Right kidney (tissue), 1 donor: ENCODE results near the gene GYS1.
"Not testable (repeated sequence)": the region's sequence is repeated elsewhere in the genome, so short reads cannot be mapped to it uniquely, and the experiment has no call there.

Experiments
- DNase-seq: peaks from one replicate; pipeline ENCODE4 v3.0.0-alpha.2; 2016

GYS1 gene

GRCh38 chr19:48943081-48943480 lies 50.0 kb downstream of the GYS1 start:
- no peak for DNase-seq

- no peak for DNase-seq
These were observed 52.2 kb downstream of the GYS1 start for GRCh38 chr19:48940902-48941301.

GRCh38 chr19:48938256-48938655 lies 54.9 kb downstream of the GYS1 start:
- no peak for DNase-seq

- DNase-seq, result no peak
These were observed 57.2 kb downstream of the GYS1 start for GRCh38 chr19:48935864-48936263.

GRCh38 chr19:48934837-48935236 lies 58.3 kb downstream of the GYS1 start:
- DNase-seq, result no peak

DNA sequence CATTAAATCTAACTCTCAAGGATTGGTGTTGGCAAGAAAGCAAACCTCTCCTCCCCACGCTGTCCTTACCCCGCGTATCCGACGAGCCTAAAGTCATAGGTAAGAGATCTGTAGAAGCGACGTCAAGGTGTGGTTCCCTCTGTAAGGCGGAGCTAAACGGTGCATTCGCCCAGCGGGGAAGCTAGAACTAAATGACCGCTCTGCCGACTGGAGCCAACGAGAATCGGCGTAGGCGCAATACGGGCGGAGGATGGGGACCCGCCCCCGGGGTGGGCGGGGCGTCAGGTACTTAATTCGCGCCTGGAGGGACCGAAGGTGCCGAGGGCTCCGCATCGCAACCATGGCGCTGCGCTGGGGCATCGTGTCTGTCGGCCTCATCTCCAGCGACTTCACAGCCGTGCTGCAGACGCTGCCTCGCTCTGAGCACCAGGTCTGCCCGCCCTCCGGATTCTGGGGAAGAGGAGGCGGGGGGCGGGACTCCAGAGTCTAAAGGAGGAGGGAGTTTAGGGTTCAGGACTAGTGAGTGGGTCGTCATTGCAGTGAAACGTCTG lies 59.7 kb downstream of the GYS1 start, which contains the start of gene DHDH:
TSS of gene DHDH (plus strand) at position 318 of the 551 bp plus-strand sequence. CDS start at position 341, 23 bp downstream.
- peak; percentile 81 for DNase-seq

GRCh38 chr19:48928164-48929025 lies 64.7 kb downstream of the GYS1 start:
- no peak for DNase-seq

DNA sequence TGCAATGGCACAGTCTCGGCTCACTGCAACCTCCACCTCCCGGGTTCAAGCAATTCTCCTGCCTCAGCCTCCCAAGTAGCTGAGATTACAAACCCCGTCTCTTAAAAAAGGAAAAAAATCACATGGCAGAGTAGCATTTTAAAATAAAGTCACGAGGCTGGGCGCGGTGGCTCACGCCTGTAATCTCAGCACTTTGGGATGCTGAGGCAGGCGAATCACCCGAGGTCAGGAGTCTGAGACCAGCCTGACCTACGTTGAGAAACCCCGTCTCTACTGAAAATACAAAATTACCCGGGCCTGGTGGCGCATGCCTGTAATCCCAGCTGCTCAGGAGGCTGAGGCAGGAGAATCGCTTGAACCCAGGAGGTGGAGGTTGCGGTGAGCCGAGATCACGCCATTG lies 65.4 kb downstream of the GYS1 start:
- DNase-seq, result not testable (repeated sequence)

GRCh38 chr19:48926909-48927308 lies 66.2 kb downstream of the GYS1 start:
- DNase-seq, result no peak

DNA sequence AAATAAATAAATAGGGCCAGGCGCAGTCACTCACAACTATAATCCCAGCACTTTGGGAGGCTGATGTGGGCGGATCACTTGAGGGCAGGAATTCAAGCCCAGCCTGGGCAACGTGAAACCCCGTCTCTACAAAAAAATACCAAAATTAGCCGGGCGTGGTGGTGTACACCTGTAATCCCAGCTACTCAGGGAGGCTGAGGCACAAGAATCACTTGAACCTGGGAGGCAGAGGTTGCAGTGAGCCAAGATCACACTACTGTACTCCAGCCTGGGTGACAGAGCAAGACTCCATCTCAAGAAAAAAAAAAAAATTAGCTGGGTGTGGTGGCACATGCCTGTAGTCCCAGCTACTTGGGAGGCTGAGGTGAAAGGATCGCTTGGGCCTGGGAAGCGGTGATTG lies 67.2 kb downstream of the GYS1 start:
- not testable (repeated sequence) for DNase-seq

DNA sequence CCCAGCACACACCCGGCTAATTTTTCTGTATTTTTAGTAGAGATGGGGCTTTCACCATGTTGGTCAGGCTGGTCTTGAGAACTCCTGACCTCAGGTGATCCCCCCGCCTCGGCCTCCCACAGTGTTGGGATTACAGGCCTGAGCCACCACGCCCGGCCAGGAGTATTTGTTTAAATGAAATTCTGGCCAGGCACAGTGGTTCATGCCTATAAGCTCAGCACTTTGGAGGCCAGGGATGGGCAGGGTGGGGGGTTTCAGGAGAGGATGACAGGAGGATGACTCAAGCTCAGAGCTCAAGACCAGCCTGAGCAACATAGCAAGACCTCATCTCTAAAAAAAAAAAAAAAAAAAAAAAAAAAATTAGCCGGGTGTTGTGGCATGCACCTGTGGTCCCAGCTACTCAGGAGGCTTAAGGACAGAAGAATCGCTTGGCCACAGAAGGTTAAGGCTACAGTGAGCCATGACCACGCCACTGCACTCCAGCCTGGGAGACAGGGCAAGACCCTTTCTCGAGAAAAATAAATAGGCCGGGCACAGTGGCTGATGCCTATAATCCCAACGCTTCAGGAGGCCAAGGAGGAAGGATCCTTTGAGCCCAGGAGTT lies 67.8 kb downstream of the GYS1 start:
- DNase-seq, result no peak

DNA sequence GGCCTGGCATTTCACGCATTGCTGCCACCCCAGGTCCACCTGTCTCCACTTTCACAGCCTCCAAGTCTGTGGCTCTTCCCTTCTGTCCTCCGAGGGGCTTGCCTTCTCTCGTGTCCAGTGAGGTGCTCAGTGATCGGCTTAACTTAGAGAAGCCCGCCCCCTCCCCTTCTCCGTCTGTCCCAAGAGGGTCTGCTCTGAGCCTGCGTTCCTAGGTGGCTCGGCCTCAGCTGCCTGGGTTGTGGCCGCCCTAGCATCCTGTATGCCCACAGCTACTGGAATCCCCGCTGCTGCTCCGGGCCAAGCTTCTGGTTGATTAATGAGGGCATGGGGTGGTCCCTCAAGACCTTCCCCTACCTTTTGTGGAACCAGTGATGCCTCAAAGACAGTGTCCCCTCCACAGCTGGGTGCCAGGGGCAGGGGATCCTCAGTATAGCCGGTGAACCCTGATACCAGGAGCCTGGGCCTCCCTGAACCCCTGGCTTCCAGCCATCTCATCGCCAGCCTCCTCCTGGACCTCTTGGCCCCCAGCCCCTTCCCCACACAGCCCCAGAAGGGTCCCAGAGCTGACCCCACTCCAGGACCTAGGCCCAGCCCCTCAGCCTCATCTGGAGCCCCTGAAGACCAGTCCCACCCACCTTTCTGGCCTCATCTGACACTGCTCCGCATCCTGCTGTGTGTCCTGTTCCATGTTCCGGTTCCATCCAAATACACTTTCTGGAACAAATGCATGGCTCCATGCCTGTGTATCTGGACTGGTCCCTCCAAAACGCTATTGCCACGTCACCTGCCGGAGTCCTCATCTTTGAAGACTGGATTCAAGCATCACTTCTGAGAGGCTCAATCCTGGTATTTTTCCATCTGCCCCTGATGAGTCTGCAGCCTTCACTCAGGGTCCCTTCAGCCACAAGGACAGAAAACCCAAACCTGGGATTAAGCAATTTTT lies 70.3 kb downstream of the GYS1 start:
- DNase-seq, result no peak

GRCh38 chr19:48921721-48922500 lies 71.2 kb downstream of the GYS1 start:
- DNase-seq, result no peak

GRCh38 chr19:48920949-48921348 lies 72.2 kb downstream of the GYS1 start:
- no peak for DNase-seq

DNA sequence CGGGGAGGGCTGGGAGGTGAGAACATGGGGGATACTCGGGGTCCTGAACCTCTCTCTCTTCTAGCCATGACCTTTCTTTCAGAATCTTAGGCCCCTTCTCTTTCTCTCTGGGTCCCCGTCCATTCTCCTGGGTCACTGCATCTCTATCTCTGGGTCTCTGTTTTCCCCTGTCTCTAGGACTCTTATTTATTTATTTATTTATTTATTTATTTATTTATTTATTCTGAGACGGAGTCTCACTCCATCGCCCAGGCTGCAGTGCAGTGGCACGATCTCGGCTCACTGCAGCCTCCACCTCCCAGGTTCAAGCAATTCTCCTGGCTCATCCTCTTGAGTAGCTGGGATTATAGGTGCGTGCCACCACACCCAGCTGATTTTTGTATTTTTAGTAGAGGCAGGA lies 73.8 kb downstream of the GYS1 start:
- not testable (repeated sequence) for DNase-seq

DNA sequence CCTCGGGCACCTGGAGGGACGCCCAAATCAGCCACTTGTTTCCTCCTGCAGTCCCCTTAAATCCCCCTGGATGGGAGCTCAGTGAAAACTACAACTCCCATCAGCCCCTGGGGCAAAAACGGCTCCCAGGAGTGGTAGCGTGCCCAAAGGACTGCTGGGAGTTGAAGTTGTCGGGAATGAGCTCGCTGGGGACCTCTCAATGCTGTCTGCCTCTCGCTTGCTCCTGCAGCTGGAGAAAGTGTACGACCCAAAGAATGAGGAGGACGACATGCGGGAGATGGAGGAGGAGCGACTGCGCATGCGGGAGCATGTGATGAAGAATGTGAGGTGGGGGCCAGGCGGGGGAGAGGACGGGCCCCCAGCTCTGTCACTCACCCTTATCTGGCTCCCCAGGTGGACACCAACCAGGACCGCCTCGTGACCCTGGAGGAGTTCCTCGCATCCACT lies 74.3 kb downstream of the GYS1 start:
- DNase-seq, result no peak
